ENCODE results near the gene HAUS6.
"Not testable (repeated sequence)": the region's sequence is repeated elsewhere in the genome, so short reads cannot be mapped to it uniquely, and the experiment has no call there.

Gene HAUS6

DNA sequence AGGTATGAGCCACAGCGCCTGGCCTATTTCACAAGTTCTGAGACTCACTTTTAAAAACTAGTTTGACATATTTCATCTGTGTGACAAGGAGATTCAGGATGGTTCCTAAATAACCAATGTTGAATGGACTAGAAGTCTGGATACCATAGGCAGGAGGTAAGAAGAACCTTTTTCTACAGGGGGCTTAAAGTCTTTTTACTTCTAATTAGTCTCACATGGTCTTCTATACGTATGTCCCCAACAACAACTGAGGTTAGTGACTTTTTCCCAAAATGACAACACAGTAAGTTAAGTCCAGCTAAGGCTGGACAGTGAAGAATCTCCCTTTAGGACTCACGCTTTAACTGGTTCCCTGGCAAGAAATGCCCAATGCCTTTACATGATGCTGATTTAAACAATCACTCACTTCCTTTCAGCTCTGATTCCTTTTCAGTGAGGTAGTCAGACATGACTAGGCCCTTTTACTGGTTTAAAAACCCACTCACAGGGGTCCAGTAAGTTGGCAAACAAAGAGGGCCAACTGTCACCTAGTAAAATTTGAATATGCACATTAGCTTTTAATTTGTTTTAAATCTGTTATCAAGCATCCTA lies 12.1 kb upstream of the HAUS6 start:
- DNase-seq, result no peak

DNA sequence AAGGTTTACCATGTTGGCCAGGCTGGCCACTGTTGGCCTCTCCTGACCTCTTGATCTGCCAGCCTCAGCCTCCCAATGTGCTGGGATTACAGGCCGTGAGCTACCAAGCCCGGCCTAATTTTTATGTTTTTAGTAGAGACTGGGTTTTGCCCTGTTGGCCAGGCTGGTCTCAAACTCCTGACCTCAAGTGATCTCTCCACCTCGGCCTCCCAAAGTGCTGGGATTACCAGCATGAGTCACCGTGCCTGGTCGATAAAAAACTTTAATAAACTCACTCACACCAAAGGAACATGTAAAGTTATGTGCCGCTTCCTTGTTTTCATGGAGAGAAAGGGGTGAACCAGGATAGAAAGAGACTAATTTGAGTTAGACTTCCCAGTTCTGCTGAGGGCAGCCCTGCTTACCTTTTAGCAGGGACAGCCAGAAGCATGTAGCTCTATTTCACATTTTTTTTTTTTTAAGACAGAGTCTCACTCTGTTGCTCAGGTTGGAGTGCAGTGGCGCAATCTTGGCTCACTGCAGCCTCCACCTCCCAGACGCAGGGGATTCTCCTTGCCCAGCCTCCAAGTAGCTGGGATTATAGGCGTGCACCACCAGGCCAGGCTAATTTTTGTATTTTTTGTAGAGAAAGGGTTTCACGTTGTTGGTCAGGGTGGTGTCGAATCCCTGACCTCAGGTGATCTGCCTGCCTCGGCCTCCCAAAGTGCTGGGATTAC lies 11.4 kb upstream of the HAUS6 start:
- no peak for DNase-seq

DNA sequence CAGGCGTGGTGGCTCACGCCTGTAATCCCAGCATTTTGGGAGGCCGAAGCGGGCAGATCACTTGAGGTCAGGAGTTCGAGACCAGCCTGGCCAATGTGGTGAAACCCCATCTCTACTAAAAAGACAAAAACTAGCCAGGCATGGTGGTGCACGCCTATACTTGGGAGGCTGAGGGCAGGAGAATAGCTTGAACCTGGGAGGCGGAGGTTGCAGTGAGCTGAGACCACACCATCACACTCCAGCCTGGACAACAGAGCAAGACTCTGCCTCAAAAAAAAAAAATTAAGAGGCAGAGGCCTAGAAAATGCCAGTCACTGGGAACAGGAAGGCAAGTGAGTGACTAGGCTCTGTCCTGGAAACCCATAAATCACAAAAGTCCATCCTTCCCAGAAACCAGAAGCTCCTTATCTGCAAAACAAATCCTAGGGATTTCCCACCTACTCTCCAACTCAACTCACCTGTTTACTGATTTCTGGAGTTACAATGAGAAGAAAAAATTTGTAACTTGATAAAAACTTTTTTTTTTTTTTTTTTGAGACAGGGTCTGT lies 10.4 kb upstream of the HAUS6 start:
- not testable (repeated sequence) for DNase-seq

GRCh38 chr9:19108038-19108437 lies 5.3 kb upstream of the HAUS6 start:
- DNase-seq, result no peak

DNA sequence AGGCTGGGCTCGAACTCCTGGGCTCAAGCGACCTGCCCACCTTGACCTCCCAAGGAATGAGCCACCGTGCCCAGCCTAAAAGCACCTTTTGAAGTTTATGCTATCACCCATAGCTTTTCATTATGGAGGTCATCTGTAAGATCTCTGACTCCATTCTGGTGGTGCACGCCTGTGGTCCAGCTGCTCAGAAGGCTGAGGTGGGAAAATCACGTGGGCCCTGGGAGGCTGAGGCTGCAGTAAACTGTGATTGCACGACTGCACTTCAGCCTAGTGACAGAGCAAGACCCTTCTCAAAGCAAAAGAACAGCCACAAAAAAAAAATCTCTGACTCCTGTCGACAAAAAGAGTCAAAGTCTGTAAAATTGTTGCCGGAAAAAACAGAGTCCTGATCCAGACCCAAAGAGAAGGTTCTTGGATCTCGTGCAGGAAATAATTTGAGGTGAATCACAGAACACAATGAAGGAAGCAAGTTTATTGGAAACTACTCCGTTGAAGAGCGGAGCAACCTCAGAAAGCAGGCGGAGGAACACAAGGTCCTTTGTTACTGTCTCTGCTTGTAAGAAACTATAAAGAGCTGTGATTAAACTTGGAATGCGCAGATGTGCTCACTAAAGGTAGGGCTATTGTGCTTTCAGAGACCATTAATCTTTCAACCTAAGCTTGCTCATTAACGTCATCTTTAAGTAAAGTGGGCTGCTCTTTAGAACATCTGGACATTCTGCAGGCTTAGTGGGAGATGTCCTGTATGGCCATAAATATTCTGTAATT lies 2.0 kb upstream of the HAUS6 start:
- DNase-seq, result no peak

DNA sequence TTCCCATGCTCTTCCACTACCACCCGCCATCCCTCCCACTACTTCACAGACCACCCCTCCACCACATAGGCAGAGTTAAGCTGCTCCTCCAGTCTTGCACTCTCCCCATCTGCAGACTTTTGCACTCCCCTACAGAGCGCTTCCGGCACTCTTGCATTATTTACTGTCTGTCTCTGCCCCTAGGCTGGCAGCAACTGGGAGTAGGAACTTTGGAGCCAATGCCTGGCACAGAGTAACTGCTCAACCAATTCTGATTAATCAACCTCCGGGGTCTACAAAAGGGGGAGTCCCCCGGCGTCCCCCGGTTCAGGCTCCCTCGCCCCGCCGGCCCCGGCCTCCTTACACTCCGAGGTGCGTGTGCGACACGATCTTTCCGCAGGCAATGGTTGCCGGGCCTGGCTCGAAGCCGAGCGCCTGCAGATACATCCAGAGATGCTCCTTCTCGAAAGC lies 498 bp downstream of the HAUS6 start:
- peak; percentile 14 to 49 for DNase-seq

- DNase-seq, result no peak
These were observed 1.5 kb downstream of the HAUS6 start for GRCh38 chr9:19101203-19101602.

DNA sequence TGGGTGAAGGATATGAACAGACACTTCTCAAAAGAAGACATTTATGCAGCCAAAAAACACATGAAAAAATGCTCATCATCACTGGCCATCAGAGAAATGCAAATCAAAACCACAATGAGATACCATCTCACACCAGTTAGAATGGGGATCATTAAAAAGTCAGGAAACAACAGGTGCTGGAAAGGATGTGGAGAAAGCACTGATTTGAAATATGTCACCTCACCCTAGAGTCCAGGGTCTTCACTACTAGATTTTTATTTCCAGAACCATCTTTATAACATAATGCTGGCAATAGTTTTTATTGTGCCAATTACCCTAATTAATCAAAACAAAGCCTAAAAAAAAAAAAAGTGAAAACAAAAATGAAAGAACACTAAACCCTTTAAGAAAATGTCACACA lies 5.3 kb downstream of the HAUS6 start:
- DNase-seq, result not testable (repeated sequence)

GRCh38 chr9:19087106-19088000 lies 15.4 kb downstream of the HAUS6 start:
- no peak for DNase-seq

DNA sequence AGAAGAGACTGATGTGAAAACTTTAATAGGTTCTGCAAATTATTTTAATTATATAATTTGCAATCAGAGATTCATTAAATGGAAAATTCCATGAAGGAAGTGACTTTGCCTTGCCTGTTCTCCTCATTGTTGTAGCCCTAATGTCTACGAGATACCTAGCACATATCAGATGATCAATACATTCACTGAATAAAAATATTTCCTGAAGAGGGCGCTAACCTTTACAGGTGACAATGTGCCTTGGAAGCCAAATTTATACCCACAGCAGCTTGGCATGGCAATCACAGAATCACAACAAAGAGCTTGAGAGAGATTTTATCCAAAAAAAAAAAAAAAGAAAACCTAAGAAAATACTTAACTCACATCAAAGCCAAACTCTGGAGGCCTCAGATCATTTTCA lies 17.4 kb downstream of the HAUS6 start:
- DNase-seq, result peak; percentile 13 to 60

DNA sequence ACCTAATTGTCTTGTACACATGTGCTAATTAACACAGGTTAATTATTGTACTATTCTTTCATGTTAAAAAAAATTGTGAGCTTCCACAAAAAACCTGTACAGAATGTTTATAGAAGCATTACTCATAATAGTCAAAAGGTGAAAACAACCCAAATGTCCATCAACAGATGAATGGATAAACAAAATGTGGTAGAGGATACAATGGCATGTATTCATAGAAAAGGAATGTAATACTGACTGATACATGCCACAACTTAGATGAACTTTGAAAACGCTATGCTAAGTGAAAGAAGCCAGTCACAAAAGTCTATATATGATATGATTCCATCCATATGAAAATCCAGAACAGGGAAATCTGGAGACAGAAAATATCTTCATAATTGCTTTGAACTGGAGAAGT lies 27.9 kb downstream of the HAUS6 start:
- no peak for DNase-seq

DNA sequence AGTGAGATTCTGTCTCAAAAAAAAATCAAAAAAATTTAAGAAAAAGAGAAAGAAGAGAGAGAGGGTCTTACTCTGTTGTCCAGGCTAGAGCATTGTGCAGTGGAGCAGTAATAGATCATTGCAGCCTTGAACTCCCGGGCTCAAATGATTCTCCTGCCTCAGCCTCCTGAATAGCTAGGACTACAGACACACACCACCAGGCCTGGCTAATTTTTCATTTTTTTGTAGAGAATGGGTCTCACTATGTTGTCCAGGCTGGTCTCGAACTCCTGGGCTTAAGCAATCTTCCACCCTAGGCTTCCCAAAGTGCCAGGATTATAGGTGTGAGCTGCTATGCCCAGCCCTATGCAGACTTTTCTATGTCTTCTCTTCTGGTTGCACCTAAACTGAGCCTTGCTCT lies 28.5 kb downstream of the HAUS6 start:
- no peak for DNase-seq

GRCh38 chr9:19057033-19057432 lies 45.7 kb downstream of the HAUS6 start:
- no peak for DNase-seq

GRCh38 chr9:19050637-19051591 lies 51.8 kb downstream of the HAUS6 start:
- peak; percentile 13 to 32 for DNase-seq

GRCh38 chr9:19049917-19050636 lies 52.6 kb downstream of the HAUS6 start:
- DNase-seq, result peak in 1 of 2 experiments; percentile 40

GRCh38 chr9:19048966-19049916 lies 53.5 kb downstream of the HAUS6 start, which contains the start of gene RRAGA:
Gene RRAGA (plus strand): TSS chr9:19049427. CDS start chr9:19049660, 233 bp downstream.
- DNase-seq, result peak; percentile 94 to 97

DNA sequence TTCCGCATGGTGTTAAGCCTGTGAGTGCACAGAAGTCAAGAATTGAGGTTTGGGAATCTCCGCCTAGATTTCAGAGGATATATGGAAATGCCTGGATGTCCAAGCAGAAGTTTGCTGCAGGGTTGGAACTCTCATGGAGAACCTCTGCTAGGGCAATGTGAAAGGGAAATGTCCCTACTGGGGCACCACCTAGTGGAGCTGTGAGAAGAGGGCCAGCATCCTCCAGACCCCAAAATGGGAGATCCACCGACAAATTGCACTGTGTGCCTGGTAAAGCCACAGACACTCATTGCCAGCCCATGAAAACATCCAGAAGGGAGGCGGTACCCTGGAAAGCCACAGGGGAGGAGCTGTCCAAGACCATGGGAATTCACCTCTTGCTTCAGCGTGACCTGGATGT lies 66.1 kb downstream of the HAUS6 start:
- no peak for DNase-seq

DNA sequence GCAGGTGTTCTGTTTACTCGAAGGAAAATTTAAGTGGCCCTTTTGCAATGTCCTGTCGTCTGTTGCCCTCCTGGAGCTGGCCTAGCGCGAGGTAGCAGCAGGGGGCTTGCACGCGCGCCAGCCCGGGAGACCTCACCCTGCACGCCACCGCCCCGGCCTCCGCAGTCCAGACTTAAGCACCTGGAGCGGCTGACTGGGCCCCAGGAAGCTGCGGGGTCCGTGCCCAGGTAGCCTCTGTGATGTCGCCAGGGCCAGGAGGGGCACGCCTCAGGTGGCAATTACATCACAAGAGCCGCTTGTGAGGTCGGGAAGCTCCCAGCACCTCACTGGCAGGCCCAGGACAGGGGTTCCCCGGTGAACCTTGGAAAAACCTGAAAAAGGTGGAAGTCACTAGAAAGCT lies 69.7 kb downstream of the HAUS6 start, which contains the start of gene SAXO1:
Gene SAXO1, minus strand, starts transcription at position 195 of the 400 bp plus-strand sequence. CDS start 301 bp downstream, outside the sequence.
- no peak for DNase-seq

- DNase-seq, result no peak
These were observed 70.3 kb downstream of the HAUS6 start for GRCh38 chr9:19032406-19032805.
